GM06990 (cell line): ENCODE measurements around the gene LUC7L3.

Source experiments
- DNase-seq: peaks from one replicate; pipeline ENCODE4 v3.0.0-alpha.2; 2011; ENCODE audit not compliant: insufficient read length; ENCODE audit errors: extremely low read depth
- H3K27me3 ChIP-seq: replicated peaks from 2 replicates; pipeline ENCODE4 v1.6.0; 2011; ENCODE audit warnings: low read length; ENCODE audit not compliant: control insufficient read depth, insufficient read depth
- H3K36me3 ChIP-seq: 2 replicates; pipeline ENCODE4 v1.5.1; 2011; ENCODE audit warnings: low read length; ENCODE audit not compliant: control insufficient read depth, insufficient read depth
- H3K4me3 ChIP-seq: replicated peaks from 2 replicates; pipeline ENCODE4 v1.5.1; 2011; ENCODE audit warnings: low read depth, mild to moderate bottlenecking, control low read depth, low read length
- TF ChIP-seq, protein P1 (sequence below): IDR thresholded peaks from 2 replicates; pipeline ENCODE4 v1.5.1; 2011; ENCODE audit warnings: low read length, control low read depth, mild to moderate bottlenecking, inconsistent platforms; ENCODE audit not compliant: insufficient read depth, poor library complexity, severe bottlenecking

Gene LUC7L3

DNA sequence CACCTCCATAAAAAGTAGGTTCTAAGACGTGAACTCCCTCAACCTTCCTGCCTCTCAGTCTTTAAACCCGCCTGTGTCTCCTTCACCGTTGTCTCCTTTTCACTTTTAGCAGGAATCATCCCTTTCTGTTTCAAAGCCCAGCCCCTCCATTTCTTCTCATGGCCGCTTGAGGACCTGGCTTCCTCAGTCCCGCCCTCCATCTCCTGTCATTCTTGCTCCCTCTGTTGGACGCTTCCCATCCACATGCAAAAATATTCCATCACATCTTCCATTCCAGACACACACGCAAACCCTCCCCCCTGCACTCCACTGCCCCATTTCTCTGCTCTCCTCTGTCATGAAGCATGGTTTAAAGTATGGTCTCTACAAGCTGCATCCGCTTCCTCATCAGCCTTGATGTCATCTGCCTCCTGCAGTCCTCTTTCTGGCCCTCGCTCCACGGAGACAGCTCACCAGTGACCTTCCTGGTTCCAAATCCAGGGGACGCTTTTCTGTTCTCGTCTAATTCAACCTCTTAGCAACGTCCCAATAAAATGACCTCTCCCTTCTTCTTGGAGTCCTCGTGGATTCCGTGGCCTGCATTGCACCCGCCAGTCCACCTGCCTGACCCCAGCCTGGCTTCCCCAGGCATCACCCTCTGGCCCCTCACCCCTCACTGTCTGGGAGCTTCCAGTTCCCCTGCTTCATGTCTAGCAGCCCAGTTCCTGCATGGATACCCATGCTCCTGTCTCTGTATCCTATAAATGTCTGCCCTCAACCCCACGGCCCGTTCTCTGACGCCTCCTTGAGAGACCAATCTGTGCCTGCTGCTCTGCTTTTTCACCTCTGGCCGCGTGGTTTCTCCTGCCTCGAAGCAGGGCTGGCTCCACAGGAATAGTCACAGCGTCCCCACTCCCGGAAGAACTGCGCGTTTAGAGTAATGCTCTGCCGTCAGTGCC is 37.9 kb upstream of the LUC7L3 start:
- TF ChIP-seq, protein P1, sequence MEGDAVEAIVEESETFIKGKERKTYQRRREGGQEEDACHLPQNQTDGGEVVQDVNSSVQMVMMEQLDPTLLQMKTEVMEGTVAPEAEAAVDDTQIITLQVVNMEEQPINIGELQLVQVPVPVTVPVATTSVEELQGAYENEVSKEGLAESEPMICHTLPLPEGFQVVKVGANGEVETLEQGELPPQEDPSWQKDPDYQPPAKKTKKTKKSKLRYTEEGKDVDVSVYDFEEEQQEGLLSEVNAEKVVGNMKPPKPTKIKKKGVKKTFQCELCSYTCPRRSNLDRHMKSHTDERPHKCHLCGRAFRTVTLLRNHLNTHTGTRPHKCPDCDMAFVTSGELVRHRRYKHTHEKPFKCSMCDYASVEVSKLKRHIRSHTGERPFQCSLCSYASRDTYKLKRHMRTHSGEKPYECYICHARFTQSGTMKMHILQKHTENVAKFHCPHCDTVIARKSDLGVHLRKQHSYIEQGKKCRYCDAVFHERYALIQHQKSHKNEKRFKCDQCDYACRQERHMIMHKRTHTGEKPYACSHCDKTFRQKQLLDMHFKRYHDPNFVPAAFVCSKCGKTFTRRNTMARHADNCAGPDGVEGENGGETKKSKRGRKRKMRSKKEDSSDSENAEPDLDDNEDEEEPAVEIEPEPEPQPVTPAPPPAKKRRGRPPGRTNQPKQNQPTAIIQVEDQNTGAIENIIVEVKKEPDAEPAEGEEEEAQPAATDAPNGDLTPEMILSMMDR = no peak
- no peaks in the 10 kb centered on the region; the same call in none of the 2 replicates for H3K27me3 ChIP-seq
- no peak overlapping the region for H3K4me3 ChIP-seq
- no peaks in the 10 kb centered on the region for H3K36me3 ChIP-seq
- DNase-seq = no peak

DNA sequence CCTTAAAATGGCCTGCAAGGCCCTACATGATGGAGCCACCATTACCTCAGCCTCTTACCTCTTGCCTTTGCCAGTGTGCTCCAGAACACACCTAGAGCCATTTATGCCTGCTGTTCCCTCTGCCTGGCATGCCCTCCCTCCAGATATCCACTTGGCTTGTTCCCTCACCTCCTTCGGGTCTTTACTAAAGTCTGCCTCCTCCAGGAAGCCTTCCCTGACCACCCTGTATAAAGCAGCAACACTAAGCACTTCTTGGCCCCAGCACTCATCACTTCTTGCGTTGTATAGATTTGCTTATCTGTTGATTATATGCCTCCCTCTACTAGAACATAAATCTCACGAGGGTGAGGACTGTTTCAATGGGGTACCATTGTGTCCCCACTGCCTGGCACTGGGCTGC is 37.0 kb upstream of the LUC7L3 start:
- H3K4me3 ChIP-seq = no peak overlapping the region
- no peaks in the 10 kb centered on the region for H3K36me3 ChIP-seq

DNA sequence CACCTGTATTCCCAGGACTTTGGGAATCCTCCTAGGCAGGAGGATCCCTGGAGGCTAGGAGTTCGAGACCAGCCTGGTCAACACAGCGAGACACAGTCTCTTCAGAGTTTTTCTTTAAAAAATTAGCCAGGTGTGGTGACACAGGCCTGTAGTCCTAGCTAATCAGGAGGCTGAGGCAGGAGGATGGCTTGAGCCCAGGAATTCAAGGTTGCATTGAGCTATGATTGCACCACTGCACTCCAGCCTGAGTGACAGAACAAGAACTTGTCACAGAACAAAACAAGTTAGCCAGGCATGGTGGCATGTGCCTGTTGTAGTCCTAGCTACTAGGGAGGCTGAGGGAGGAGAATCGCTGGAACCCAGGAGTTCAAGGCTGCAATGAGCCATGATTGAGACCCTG is 36.5 kb upstream of the LUC7L3 start:
- no peak overlapping the region for H3K4me3 ChIP-seq
- TF ChIP-seq, protein P1 = no peak
- H3K36me3 ChIP-seq = no peaks in the 10 kb centered on the region
- no peak for DNase-seq
- H3K27me3 ChIP-seq = no peaks in the 10 kb centered on the region; the same call in none of the 2 replicates

More for the DNA sequence above, 37.0 kb upstream of the LUC7L3 start:
- no peak for DNase-seq
- TF ChIP-seq, protein P1 = no peak
- no peaks in the 10 kb centered on the region; the same call in none of the 2 replicates for H3K27me3 ChIP-seq

DNA sequence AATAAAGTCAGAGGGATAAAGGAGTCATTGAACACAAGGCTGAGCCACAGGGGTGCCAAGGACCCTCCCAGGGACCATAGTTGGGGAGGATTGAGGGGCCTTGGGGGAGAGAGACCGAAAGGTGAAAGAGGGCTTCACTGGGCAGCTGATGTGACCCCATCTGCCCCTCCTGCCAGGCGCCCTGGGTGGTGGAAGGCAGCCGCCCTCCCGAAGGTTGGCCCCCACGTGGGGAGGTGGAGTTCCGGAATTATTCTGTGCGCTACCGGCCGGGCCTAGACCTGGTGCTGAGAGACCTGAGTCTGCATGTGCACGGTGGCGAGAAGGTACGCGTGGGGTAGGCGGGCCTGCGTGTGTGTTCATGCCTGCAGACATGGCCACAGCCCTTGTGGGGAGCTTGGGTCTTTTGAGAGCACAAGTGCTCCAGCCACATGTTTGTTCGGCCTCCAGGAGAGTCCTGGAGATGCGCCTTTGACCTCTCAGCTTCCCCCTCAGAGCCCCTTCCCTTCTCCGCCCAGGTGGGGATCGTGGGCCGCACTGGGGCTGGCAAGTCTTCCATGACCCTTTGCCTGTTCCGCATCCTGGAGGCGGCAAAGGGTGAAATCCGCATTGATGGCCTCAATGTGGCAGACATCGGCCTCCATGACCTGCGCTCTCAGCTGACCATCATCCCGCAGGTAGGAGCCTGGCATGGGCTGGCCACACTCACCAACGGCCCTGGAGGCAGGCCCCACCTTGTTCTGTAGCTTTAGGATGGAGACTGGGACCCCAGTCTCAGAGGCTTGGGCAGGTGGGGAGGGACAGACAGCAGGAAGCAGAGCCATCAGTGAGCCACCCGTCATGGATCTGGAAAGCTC is 35.7 kb upstream of the LUC7L3 start:
- no peak for DNase-seq
- Histone ChIP-seq H3K4me3 (no peak overlapping the region), H3K36me3 (no peaks in the 10 kb centered on the region), H3K27me3 (no peaks in the 10 kb centered on the region; the same call in none of the 2 replicates)
- TF ChIP-seq, protein P1 = no peak

DNA sequence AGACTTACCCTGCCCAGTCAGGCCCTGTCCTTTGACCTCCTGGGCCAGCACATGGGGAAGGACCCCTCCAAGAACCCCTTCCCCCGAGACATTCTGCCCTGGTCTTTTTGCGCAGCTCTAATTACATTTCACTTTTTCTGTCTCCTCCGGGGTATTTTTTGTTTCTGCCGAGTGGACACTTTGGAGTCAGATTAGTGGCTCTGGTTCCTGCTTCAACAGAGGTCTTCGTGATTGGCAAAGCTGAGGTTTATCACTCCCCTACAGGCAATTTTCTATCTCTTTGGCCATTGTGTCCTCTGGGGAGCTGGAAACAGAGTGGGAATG is 35.2 kb upstream of the LUC7L3 start:
- TF ChIP-seq, protein P1 = no peak
- Histone ChIP-seq H3K4me3 (no peak overlapping the region), H3K36me3 (no peaks in the 10 kb centered on the region), H3K27me3 (no peaks in the 10 kb centered on the region; the same call in none of the 2 replicates)
- no peak for DNase-seq
